K562 (cell line): Measurements from ENCODE around the gene SLC7A14. TPM values are rescaled to one million over a fixed set of nuclear protein-coding genes. Genes with fewer than 3 reads are reported as not detected.

Experiments used
- ATAC-seq: fragments of 200-7000 bp; cut with Tn5 transposase; 3 replicates; pipeline ENCODE4 v1.9.1; 2020; ENCODE audit warnings: moderate library complexity
- BruUV-seq: library from RNA; stranded (reverse); fragments of 400-500 nt; replicated peaks from 2 replicates; lab custom pipeline; 2021; lab: Mats Ljungman, UMichigan
- CTCF ChIA-PET: fragments of 300-600 bp; formaldehyde crosslinking; extraction: SDS; loops from one replicate; lab custom pipeline; 2021; ENCODE audit warnings: low intra/inter-chr PET ratio; lab: Yijun Ruan, JAX
- POLR2A ChIA-PET: fragments of 300-600, 350-650 bp; sonication (Branson Sonifier 250); formaldehyde crosslinking; extraction: SDS; loops from one replicate; lab custom pipeline; 2021; ENCODE audit warnings: antibody characterized with exemption, inconsistent platforms; lab: Yijun Ruan, JAX
- DNase-seq, 4 experiments: peaks; one replicate each; pipeline versions ENCODE4 v3.0.0 to v3.0.0-alpha.2; 2011 to 2018; ENCODE audit warnings: low spot score in 3 of 4, mixed read lengths in 3 of 4; ENCODE audit errors: extremely low read depth in 1 of 4
- FAIRE-seq: peaks from 2 replicates; lab custom pipeline; 2011; peaks lifted over from hg19 to GRCh38; lab: Jason Lieb, UNC
- H2AFZ ChIP-seq: 2 replicates; pipeline ENCODE4 v1.6.0; 2011; ENCODE audit warnings: low read depth, low read length, control low read depth, inconsistent platforms
- H3K27ac ChIP-seq: fragments of 200-600 bp; 3 replicates; pipeline ENCODE4 v1.8.0; 2011; ENCODE audit warnings: low read depth, mild to moderate bottlenecking, control low read depth, inconsistent platforms, low read length, moderate library complexity, mixed read lengths; ENCODE audit errors: extremely low read depth
- H3K27me3 ChIP-seq, 2 experiments: fragments of 300-600 bp in 1 of 2; 2 replicates in 1 of 2; 3 replicates in 1 of 2; pipeline versions ENCODE4 v1.6.0 to v1.8.0; 2011; ENCODE audit warnings: inconsistent platforms in 2 of 2, low read length in 2 of 2, mild to moderate bottlenecking in 1 of 2, mixed read lengths in 1 of 2, moderate library complexity in 1 of 2; ENCODE audit not compliant: control insufficient read depth in 2 of 2, insufficient read depth in 2 of 2
- H3K36me3 ChIP-seq: fragments of 300-600 bp; 3 replicates; pipeline ENCODE4 v1.8.0; 2011; ENCODE audit warnings: mild to moderate bottlenecking, low read length, inconsistent platforms; ENCODE audit not compliant: control insufficient read depth, insufficient read depth
- H3K4me1 ChIP-seq, 2 experiments: fragments of 200-600 bp in 1 of 2; replicated peaks in 1 of 2; 2 replicates in 1 of 2; 3 replicates in 1 of 2; pipeline versions ENCODE4 v1.5.1 to v1.8.0; 2011; ENCODE audit warnings: inconsistent platforms in 2 of 2, low read length in 2 of 2, mild to moderate bottlenecking in 1 of 2, mixed read lengths in 1 of 2, moderate library complexity in 1 of 2; ENCODE audit not compliant: control insufficient read depth in 2 of 2, insufficient read depth in 2 of 2
- H3K4me2 ChIP-seq: 2 replicates; pipeline ENCODE4 v1.6.1; 2011; ENCODE audit warnings: low read length, control low read depth, inconsistent platforms, mixed read lengths; ENCODE audit not compliant: insufficient read depth
- H3K4me3 ChIP-seq: fragments of 200-600 bp; sonication (generic), shearing (Covaris generic); 2 replicates; pipeline ENCODE4 v1.5.1; 2016; ENCODE audit warnings: control low read depth, inconsistent platforms
- H3K79me2 ChIP-seq: fragments of 200-600 bp; 3 replicates; pipeline ENCODE4 v1.8.0; 2011; ENCODE audit warnings: low read length, inconsistent platforms; ENCODE audit not compliant: control insufficient read depth, insufficient read depth
- H3K9ac ChIP-seq, 2 experiments: 2 replicates each; pipeline versions ENCODE4 v1.6.0 to v1.6.1; 2011; ENCODE audit warnings: low read depth in 2 of 2, low read length in 2 of 2, control low read depth in 1 of 2, inconsistent platforms in 1 of 2, mild to moderate bottlenecking in 1 of 2, mixed read lengths in 1 of 2; ENCODE audit not compliant: insufficient read depth in 1 of 2
- H3K9me1 ChIP-seq: one replicate; pipeline ENCODE4 v1.6.0; 2011; ENCODE audit warnings: inconsistent platforms, mild to moderate bottlenecking, low read length, moderate library complexity; ENCODE audit not compliant: control insufficient read depth, insufficient read depth
- H3K9me3 ChIP-seq: replicated peaks from 2 replicates; pipeline ENCODE4 v1.5.1; 2011; ENCODE audit warnings: low read depth, low read length, inconsistent platforms; ENCODE audit not compliant: control insufficient read depth, insufficient read depth
- H4K20me1 ChIP-seq: replicated peaks from 2 replicates; pipeline ENCODE4 v1.6.1; 2011; ENCODE audit warnings: low read length, inconsistent platforms, mixed read lengths; ENCODE audit not compliant: control insufficient read depth, insufficient read depth
- PTRF ChIP-seq: fragments of 450-650 bp; IDR thresholded peaks from 2 replicates; pipeline ENCODE4 v1.6.1; 2016; ENCODE audit warnings: mild to moderate bottlenecking, missing genetic modification characterization, missing compliant biosample characterization
- RBM14 ChIP-seq: fragments of 200-400 bp; formaldehyde crosslinking; IDR thresholded peaks from 2 replicates; pipeline ENCODE4 v1.6.1; 2018; ENCODE audit warnings: low read depth, mild to moderate bottlenecking, low read length, moderate library complexity, borderline replicate concordance; ENCODE audit not compliant: insufficient read depth
- TCF7 ChIP-seq: sonication (generic); IDR thresholded peaks from 2 replicates; pipeline ENCODE4 v1.6.1; 2016; ENCODE audit warnings: antibody characterized with exemption, borderline replicate concordance
- TOE1 ChIP-seq, 2 experiments: fragments of 450-650 bp in 1 of 2; sonication (generic) in 1 of 2; formaldehyde crosslinking in 1 of 2; IDR thresholded peaks; 2 replicates each; pipeline versions ENCODE4 v1.7.1 to v1.8.0; 2016 to 2022; ENCODE audit warnings: borderline replicate concordance in 2 of 2, mild to moderate bottlenecking in 2 of 2, antibody characterized with exemption in 1 of 2, inconsistent platforms in 1 of 2, low read depth in 1 of 2, missing genetic modification reagents in 1 of 2, moderate library complexity in 1 of 2
- TRIM24 ChIP-seq, 2 experiments: fragments of 450-650 bp; IDR thresholded peaks; 2 replicates each; pipeline ENCODE4 v1.6.1; 2016
- ZC3H11A ChIP-seq: IDR thresholded peaks from 2 replicates; pipeline ENCODE4 v1.6.1; 2012; ENCODE audit warnings: low read depth, low read length, improper control_type of control experiment
- ZNF316 ChIP-seq: fragments of 450-650 bp; IDR thresholded peaks from 2 replicates; pipeline ENCODE4 v1.6.1; 2016
- WGBS: fragments of 100-300 bp; shearing (Covaris generic); methylation state at CpG from one replicate; pipeline ENCODE4 v1.1.6; 2016; ENCODE audit warnings: low coverage, mixed read lengths; ENCODE audit not compliant: insufficient coverage; ENCODE audit errors: missing lambda C conversion rate; 5-methylcytosine and 5-hydroxymethylcytosine counted together
- in situ Hi-C: fragments of 300-500 bp; cut with MboI; formaldehyde crosslinking; loops from 4 replicates; pipeline ENCODE4 v1.15.0; 2018; ENCODE audit warnings: inconsistent platforms, mixed read lengths
- intact Hi-C: fragments of 100-400 bp; cut with micrococcal nuclease; formaldehyde crosslinking; loops from 2 replicates; pipeline ENCODE4 v1.14.2; 2022
- polyA plus RNA-seq, 8 experiments: library from polyadenylated mRNA; depleted of rRNA in 4 of 8; stranded (reverse) in 5 of 8; unstranded in 3 of 8; fragments of >200 nt; fragmentation: Nextera tagmentation in 2 of 8; fragmentation: Illumina TruSeq in 1 of 8; extraction: Ambion mirVana in 2 of 8; extraction: Trizol in 1 of 8; gene quantifications; 2 replicates each; pipeline versions ENCODE4 v1.2.1 to v1.2.3, GENCODE V29; 2011 to 2014; ENCODE audit warnings: inconsistent platforms in 1 of 8, missing spikeins in 1 of 8
- total RNA-seq, 7 experiments: library from RNA; depleted of rRNA in 6 of 7; stranded (reverse); fragments of >200 nt in 6 of 7; fragmentation: Illumina TruSeq in 2 of 7; extraction: Trizol in 2 of 7; gene quantifications; 2 replicates each; pipeline versions ENCODE4 v1.2.1 to v1.2.3, GENCODE V29; 2011 to 2021; ENCODE audit warnings: low replicate concordance in 1 of 7
- TF ChIP-seq, protein P1 (sequence below): fragments of 450-650 bp; IDR thresholded peaks from 2 replicates; pipeline ENCODE4 v1.6.1; 2017; ENCODE audit warnings: antibody characterized with exemption
- TF ChIP-seq, protein P2 (sequence below): fragments of 450-650 bp; formaldehyde crosslinking; IDR thresholded peaks from 2 replicates; pipeline ENCODE4 v1.4.0; 2020; ENCODE audit warnings: mild to moderate bottlenecking, moderate library complexity
- TF ChIP-seq, protein P3 (sequence below): fragments of 450-650 bp; IDR thresholded peaks from 2 replicates; pipeline ENCODE4 v1.6.1; 2016; ENCODE audit warnings: mild to moderate bottlenecking

SLC7A14 gene
- total and polyA plus RNA-seq, 9 of the 15 experiments (the other 6 are each of a cell fraction or from before 2014, with no cell fraction given): not detected

DNA sequence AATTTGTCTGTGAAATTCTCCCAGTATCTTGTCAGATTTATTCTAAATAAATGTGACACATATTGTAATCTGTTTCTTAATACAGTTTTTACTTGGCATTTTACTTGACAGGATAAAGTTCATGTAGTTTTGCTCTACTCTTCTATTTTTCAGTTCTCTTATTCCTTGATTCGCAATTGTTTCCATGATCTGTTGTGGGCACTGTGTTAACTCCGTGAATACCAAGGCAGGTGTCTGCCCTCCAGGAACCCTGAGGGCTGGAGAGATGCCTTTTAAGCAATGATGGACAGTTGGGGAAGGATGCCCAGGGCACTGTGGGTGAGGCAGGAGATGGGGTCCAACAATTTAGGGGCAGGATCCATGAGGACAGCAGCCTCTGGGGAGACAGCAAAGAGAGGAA, 164.1 kb downstream of the SLC7A14 start:
- 52% methylated on average over 2 of the region's 2 CpGs for WGBS
- H4K20me1 ChIP-seq: no peaks in the 10 kb centered on the region
- no peak overlapping the region for H3K9ac ChIP-seq
- TF ChIP-seq, protein P1, sequence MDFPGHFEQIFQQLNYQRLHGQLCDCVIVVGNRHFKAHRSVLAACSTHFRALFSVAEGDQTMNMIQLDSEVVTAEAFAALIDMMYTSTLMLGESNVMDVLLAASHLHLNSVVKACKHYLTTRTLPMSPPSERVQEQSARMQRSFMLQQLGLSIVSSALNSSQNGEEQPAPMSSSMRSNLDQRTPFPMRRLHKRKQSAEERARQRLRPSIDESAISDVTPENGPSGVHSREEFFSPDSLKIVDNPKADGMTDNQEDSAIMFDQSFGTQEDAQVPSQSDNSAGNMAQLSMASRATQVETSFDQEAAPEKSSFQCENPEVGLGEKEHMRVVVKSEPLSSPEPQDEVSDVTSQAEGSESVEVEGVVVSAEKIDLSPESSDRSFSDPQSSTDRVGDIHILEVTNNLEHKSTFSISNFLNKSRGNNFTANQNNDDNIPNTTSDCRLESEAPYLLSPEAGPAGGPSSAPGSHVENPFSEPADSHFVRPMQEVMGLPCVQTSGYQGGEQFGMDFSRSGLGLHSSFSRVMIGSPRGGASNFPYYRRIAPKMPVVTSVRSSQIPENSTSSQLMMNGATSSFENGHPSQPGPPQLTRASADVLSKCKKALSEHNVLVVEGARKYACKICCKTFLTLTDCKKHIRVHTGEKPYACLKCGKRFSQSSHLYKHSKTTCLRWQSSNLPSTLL: no peak
- TF ChIP-seq TOE1 (IDR thresholded peaks at IDR 0.05; ENCODE audit: borderline replicate concordance): no peak
- TF ChIP-seq TOE1 (CRISPR knock-in tag; IDR thresholded peaks at IDR 0.05; ENCODE audit: borderline replicate concordance, low read depth): no peak
- TF ChIP-seq, protein P2, sequence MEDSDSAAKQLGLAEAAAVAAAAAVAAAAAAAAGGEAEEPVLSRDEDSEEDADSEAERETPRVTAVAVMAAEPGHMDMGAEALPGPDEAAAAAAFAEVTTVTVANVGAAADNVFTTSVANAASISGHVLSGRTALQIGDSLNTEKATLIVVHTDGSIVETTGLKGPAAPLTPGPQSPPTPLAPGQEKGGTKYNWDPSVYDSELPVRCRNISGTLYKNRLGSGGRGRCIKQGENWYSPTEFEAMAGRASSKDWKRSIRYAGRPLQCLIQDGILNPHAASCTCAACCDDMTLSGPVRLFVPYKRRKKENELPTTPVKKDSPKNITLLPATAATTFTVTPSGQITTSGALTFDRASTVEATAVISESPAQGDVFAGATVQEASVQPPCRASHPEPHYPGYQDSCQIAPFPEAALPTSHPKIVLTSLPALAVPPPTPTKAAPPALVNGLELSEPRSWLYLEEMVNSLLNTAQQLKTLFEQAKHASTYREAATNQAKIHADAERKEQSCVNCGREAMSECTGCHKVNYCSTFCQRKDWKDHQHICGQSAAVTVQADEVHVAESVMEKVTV: no peak
- TF ChIP-seq ZC3H11A: no peak
- no peak for TF ChIP-seq TCF7
- TF ChIP-seq TRIM24 (IDR thresholded peaks at IDR 0.05): no peak
- TF ChIP-seq, protein P3, sequence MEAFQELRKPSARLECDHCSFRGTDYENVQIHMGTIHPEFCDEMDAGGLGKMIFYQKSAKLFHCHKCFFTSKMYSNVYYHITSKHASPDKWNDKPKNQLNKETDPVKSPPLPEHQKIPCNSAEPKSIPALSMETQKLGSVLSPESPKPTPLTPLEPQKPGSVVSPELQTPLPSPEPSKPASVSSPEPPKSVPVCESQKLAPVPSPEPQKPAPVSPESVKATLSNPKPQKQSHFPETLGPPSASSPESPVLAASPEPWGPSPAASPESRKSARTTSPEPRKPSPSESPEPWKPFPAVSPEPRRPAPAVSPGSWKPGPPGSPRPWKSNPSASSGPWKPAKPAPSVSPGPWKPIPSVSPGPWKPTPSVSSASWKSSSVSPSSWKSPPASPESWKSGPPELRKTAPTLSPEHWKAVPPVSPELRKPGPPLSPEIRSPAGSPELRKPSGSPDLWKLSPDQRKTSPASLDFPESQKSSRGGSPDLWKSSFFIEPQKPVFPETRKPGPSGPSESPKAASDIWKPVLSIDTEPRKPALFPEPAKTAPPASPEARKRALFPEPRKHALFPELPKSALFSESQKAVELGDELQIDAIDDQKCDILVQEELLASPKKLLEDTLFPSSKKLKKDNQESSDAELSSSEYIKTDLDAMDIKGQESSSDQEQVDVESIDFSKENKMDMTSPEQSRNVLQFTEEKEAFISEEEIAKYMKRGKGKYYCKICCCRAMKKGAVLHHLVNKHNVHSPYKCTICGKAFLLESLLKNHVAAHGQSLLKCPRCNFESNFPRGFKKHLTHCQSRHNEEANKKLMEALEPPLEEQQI: no peak
- no peak for TF ChIP-seq ZNF316
- TF ChIP-seq RBM14: no peak
- TF ChIP-seq PTRF (tag): no peak
- TF ChIP-seq, all 486 proteins: peak for 0
- in situ Hi-C loops: loop anchor here (5.0 to 10.0 kb wide), 2 partner anchors 273 to 391 kb away; no protein-coding TSS in a partner anchor
- no peak overlapping the region for H2AFZ ChIP-seq
- BruUV-seq: no TSS peak
- H3K36me3 ChIP-seq: no peaks in the 10 kb centered on the region
- FAIRE-seq (no peak), ATAC-seq (no peak), DNase-seq (no peak)
- H3K9me1 ChIP-seq: no peaks in the 10 kb centered on the region
- ChIA-PET CTCF (no interaction called here), POLR2A (no interaction called here)
- H3K4me2 ChIP-seq: no peak overlapping the region
- H3K4me1 ChIP-seq: peaks cover 15 to 17% of the 10 kb centered on the region in 2 experiments; a peak in 4 of 5 replicates
- H3K4me3 ChIP-seq: no peak overlapping the region
- no peaks in the 10 kb centered on the region for H3K27me3 ChIP-seq
- no peaks in the 10 kb centered on the region for H3K9me3 ChIP-seq
- no peak overlapping the region for H3K27ac ChIP-seq
- no peaks in the 10 kb centered on the region for H3K79me2 ChIP-seq
- intact Hi-C loops: no loop called here
